Measurements from ENCODE around the gene ULK4. TPM values are rescaled to one million over a fixed set of nuclear protein-coding genes. Genes with fewer than 3 reads are reported as not detected.

The ULK4 gene
- total RNA-seq, 1 experiment from 2014 or later, result 6.3 TPM

- Histone ChIP-seq H3K9me3 (ENCODE audit: control insufficient read depth in 1 of 2, insufficient read depth in 1 of 2, low read depth in 1 of 2, low read length in 2 of 2) (no peaks in the 10 kb centered on the region), H3K9ac (ENCODE audit: low read length) (no peak overlapping the region), H3K36me3 (ENCODE audit: control insufficient read depth in 1 of 2, insufficient read depth in 2 of 2, low read length in 2 of 2) (no peaks in the 10 kb centered on the region), H3K9me2 (ENCODE audit: insufficient read depth) (no peaks in the 10 kb centered on the region), H3K4me2 (ENCODE audit: low read length) (peak overlapping the region; percentile 85), H3K79me2 (ENCODE audit: insufficient read depth, low read length) (no peaks in the 10 kb centered on the region), H3K4me1 (ENCODE audit: control insufficient read depth in 1 of 2, insufficient read depth in 2 of 2, low read length in 2 of 2) (peaks cover 28 to 45% of the 10 kb centered on the region in 2 experiments), H2AFZ (ENCODE audit: low read depth, low read length, poor library complexity, severe bottlenecking) (no peak overlapping the region), H3K4me3 (replicated peaks in 1 of 2; ENCODE audit: low read depth in 1 of 2, low read length in 2 of 2) (peak overlapping the region in 1 of 2 experiments; percentile 41; a peak in 1 of 4 replicates), H4K20me1 (ENCODE audit: insufficient read depth) (no peaks in the 10 kb centered on the region), H3K27ac (ENCODE audit: low read depth, low read length) (peak overlapping the region; percentile 4; the same call in 1 of the 2 replicates), H3K27me3 (ENCODE audit: insufficient read depth, low read length) (no peaks in the 10 kb centered on the region)
- DNase-seq (ENCODE audit: low read depth, low spot score) (peak; percentile 86), ATAC-seq (peak; percentile 88)
- RAD21 ChIA-PET (ENCODE audit: low non-redundant PET in 1 of 2, low total read pairs in 2 of 2, uncharacterized antibody in 2 of 2, unreplicated experiment in 2 of 2), result no interaction called here
- POLR2A ChIA-PET, result no interaction called here
- BruUV-seq (replicated peaks), result no TSS peak
- CTCF ChIA-PET, result no interaction called here
- intact Hi-C loops (cut with micrococcal nuclease), result no loop called here
- TF ChIP-seq ELF1 (IDR thresholded peaks at IDR 0.05; ENCODE audit: borderline replicate concordance, low read depth) (no peak), CTCF (IDR thresholded peaks at IDR 0.05 in 2 of 3, conservative IDR thresholded peaks at IDR 0.05 in 1 of 3; ENCODE audit: borderline replicate concordance in 1 of 3, insufficient read depth in 1 of 3, low read depth in 2 of 3, low read length in 2 of 3) (no peak), EZH2phosphoT487 (IDR thresholded peaks at IDR 0.05; ENCODE audit: borderline replicate concordance) (no peak), MAX (IDR thresholded peaks at IDR 0.05) (peak; percentile 50), ZNF274 (IDR thresholded peaks at IDR 0.05; ENCODE audit: low read depth, low read length) (no peak), ZFX (IDR thresholded peaks at IDR 0.05) (no peak), SRF (IDR thresholded peaks at IDR 0.05; ENCODE audit: low read depth) (no peak), FOSL1 (IDR thresholded peaks at IDR 0.05; ENCODE audit: low read depth) (peak; percentile 94), TCF7L2 (IDR thresholded peaks at IDR 0.05; ENCODE audit: borderline replicate concordance, extremely low read depth, insufficient read depth, insufficient read length) (peak; percentile 79), EZH2 (IDR thresholded peaks at IDR 0.05) (no peak), POLR2AphosphoS5 (IDR thresholded peaks at IDR 0.05; ENCODE audit: low read depth, low read length) (0 out of 2 replicates have a peak, but pooled peaks have one; percentile 27), REST (IDR thresholded peaks at IDR 0.05; ENCODE audit: low read depth) (no peak), SP1 (IDR thresholded peaks at IDR 0.05; ENCODE audit: low read depth) (peak; percentile 80), RAD21 (IDR thresholded peaks at IDR 0.05; ENCODE audit: low read depth) (peak; percentile 17; the same call in 1 of the 2 replicates), POLR2A (IDR thresholded peaks at IDR 0.05; ENCODE audit: borderline replicate concordance, extremely low read depth, insufficient read depth, insufficient read length) (no peak), ATF3 (IDR thresholded peaks at IDR 0.05) (no peak), CEBPB (IDR thresholded peaks at IDR 0.05; ENCODE audit: low read depth) (peak; percentile 98), SIN3A (IDR thresholded peaks at IDR 0.05; ENCODE audit: low read depth) (peak; percentile 21; the same call in 1 of the 2 replicates), YY1 (IDR thresholded peaks at IDR 0.05; ENCODE audit: extremely low read depth, insufficient replicate concordance, low read depth, low read length) (peak; percentile 22), CBX3 (IDR thresholded peaks at IDR 0.05; ENCODE audit: low read depth) (no peak; the same call in 1 of the 2 replicates), JUND (IDR thresholded peaks at IDR 0.05) (peak; percentile 92)
Measured at GRCh38 chr3:41267975-41268640, 693.8 kb downstream of the ULK4 start.
